Astrocyte of the cerebellum (primary cell): Measurements from ENCODE around the gene FCGR3A.

ENCODE experiments used
- DNase-seq: peaks from one replicate; pipeline ENCODE4 v3.0.0-alpha.2; 2011; ENCODE audit warnings: low read depth
- H3K4me3 ChIP-seq: 2 replicates; pipeline ENCODE4 v1.5.1; 2011; ENCODE audit warnings: mild to moderate bottlenecking, low read depth, low read length, moderate library complexity
- in situ Hi-C: cut with HindIII; loops from 2 replicates; pipeline ENCODE4 v1.10.0; 2017; ENCODE audit warnings: low sequenced_read_pairs
- TF ChIP-seq, protein P1 (sequence below): IDR thresholded peaks from 2 replicates; pipeline ENCODE4 v1.5.1; 2012; ENCODE audit warnings: low read length, low read depth, moderate library complexity, mild to moderate bottlenecking; ENCODE audit errors: missing control alignments

FCGR3A gene

DNA sequence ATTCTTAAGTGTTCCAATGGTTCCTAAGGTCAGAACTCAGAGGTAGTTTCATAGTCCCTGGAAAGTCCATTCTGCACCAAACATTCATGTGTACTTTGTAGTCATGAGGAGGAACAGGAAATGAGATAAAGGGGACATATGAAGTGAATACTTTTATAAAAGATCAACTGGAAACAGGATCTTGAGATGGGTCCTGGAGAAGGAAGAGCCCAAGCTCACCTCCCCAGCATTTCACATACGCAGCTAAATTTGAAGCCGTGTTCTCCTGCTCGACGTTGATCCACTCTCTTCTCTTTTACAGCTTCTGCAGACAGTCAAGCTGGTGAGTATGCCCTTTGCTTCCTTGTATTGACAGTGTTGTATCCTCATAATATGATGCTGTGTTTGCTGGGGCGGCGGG is 43.9 kb downstream of the FCGR3A start:
- DNase-seq: no peak
- in situ Hi-C loops: no loop called here
- H3K4me3 ChIP-seq: no peak overlapping the region
- TF ChIP-seq, protein P1, sequence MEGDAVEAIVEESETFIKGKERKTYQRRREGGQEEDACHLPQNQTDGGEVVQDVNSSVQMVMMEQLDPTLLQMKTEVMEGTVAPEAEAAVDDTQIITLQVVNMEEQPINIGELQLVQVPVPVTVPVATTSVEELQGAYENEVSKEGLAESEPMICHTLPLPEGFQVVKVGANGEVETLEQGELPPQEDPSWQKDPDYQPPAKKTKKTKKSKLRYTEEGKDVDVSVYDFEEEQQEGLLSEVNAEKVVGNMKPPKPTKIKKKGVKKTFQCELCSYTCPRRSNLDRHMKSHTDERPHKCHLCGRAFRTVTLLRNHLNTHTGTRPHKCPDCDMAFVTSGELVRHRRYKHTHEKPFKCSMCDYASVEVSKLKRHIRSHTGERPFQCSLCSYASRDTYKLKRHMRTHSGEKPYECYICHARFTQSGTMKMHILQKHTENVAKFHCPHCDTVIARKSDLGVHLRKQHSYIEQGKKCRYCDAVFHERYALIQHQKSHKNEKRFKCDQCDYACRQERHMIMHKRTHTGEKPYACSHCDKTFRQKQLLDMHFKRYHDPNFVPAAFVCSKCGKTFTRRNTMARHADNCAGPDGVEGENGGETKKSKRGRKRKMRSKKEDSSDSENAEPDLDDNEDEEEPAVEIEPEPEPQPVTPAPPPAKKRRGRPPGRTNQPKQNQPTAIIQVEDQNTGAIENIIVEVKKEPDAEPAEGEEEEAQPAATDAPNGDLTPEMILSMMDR: no peak

DNA sequence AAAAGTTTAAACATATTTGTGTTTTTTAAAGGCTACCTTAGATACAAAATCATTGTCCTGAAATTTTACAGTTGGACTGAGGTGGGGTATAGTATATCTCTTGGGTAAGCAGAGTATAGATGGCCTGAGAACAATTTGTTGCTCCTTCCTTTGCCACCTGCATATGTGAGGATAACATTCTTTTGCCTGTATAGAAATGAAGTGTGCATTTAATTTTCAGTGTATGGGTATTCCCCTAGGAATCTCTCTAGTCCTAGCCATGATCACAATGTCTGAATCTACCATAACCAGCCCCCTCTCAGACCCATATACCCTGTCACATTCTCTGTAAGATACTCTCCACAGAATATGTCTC is 46.2 kb downstream of the FCGR3A start:
- no peak overlapping the region for H3K4me3 ChIP-seq
- TF ChIP-seq, protein P1: no peak
- no peak for DNase-seq
- in situ Hi-C loops: no loop called here

DNA sequence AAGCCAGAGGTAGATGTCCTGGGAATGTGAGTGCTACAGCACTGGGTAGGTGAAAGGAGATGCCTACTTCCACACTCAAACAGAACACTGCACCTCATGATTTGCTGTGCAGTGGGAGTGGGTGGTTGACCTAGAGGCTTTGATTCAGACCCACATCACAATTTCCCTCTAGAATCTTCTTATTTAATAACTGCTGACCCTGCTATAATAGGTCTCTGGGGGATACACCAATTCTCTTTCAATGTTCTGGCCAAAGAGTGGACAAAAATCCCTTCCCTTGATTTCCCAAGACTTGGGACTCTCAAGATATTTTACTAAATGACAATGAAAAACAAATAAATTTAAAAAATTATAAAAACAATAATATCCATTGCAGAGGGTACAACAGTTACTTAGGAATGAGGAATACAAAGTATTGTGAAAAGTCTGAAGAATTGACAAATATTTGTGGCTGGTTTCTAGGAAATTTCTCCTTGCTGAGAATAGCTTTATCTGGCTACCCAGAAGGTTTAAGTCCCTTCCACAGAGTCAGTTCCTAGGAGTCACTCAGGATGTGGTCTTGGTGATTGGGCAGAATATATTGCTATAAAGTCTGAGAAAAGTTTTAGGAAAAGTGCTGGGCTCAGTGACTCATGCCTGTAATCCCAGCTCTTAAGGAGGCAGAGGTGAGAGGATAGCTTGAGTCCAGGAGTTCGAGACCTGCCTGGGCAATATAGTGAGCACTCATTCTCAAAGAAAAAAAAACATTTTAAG is 46.8 kb downstream of the FCGR3A start:
- TF ChIP-seq, protein P1: no peak
- DNase-seq: no peak
- H3K4me3 ChIP-seq: no peak overlapping the region
- in situ Hi-C loops: no loop called here

DNA sequence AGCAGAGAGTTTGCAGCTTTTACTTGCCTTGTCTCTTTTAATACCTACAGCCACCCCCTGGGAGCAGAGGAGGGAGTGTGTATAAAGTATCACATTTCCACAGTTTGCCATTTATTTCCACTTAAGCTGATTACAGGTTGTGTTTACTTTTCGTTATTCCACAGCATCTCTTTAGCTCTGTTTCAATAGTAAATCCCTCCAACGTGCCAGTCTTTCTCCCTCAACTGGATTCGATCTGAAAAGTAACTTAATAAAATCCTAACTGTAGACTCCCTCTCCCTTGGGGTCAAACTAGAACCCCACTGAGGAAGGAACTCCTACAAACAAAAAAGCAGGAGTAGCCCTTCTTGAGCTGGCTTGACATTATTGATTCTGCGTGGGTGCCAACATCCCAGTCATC is 47.4 kb downstream of the FCGR3A start:
- in situ Hi-C loops: no loop called here
- DNase-seq: no peak
- TF ChIP-seq, protein P1: no peak
- H3K4me3 ChIP-seq: no peak overlapping the region

DNA sequence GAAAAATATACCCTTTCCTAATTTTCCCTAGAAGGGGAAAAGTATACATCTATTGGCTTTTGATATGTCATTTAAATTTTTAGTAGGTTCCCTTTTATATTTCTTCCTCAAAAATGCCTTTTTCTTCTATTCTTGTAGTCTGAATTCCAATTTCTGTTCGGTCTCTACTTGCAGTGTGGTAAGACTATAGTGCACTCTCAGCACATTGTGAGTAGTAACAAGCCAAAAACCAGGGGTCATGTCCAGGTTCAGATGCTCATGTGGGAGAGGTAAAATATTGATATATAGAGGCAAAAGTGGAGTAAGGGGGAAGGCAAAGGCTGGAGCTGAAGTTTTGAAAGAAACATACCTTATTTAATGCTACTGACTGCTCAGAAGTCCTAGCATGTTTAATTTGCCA is 48.4 kb downstream of the FCGR3A start:
- no peak for DNase-seq
- H3K4me3 ChIP-seq: no peak overlapping the region
- TF ChIP-seq, protein P1: no peak
- in situ Hi-C loops: no loop called here

DNA sequence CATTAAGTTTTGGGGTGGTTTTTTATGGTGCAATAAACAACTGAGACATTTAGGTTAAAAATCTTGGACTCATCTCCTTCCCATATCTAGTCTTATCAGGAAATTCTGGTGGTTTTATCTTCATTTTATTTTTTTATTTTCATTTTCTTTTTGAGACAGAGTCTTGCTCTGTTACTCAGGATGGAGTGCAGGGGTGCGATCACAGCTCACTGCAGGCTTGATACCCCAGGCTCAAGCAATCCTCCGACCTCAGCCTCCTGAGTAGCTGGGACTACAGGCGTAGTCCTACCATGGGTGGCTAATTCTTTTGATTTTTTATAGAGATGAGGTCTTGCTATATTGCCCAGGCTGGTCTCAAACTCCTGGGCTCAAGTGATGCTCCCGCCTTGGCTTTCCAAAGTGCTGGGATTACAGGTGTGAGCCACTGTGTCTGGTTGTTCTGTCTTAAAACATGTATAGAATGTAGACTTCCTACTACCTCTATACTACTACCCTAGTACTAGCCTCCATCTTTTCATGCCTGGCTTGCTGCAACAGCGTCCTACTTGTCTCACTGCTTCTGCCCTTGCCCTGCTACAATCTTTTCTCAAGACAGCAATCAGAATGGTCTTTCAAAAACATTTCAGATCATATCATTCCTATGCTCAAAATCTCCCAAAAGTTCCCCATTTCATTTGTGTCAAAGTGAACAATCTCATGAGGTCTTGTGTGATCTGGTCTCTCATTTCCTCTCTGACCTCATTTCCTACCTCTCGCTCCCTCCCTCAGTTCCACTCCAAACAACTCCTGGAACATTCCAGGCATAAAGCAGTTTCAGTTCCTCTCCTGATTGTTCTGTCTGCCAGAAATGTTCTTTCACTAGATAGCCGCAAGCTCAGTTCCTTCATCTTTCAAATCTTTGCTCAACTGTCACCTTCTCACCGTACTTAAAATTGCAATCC is 50.2 kb downstream of the FCGR3A start:
- TF ChIP-seq, protein P1: no peak
- DNase-seq: no peak
- in situ Hi-C loops: no loop called here
- no peak overlapping the region for H3K4me3 ChIP-seq
